Stimulated activated CD8-positive, alpha-beta memory T cell treated with anti-CD3 and anti-CD28 coated beads, Interleukin-15, amount 100 ng/mL, for 1 hour (primary cell): ENCODE data around the gene PSMD8.
"Not testable (repeated sequence)": the region's sequence is repeated elsewhere in the genome, so short reads cannot be mapped to it uniquely, and the experiment has no call there.

Source experiments
- DNase-seq: peaks from one replicate; pipeline ENCODE4 v3.0.0-alpha.2; 2020; ENCODE audit warnings: low read depth

PSMD8 gene

GRCh38 chr19:38374332-38375097 lies at the start of gene PSMD8:
PSMD8 (plus strand) TSS chr19:38374571; CDS start chr19:38374602, 31 bp downstream.
- peak; percentile 94 for DNase-seq

GRCh38 chr19:38326591-38326990 lies 47.8 kb upstream of the PSMD8 start:
- no peak for DNase-seq

GRCh38 chr19:38329651-38330050 lies 44.7 kb upstream of the PSMD8 start:
- no peak for DNase-seq

- DNase-seq = no peak
Measured at GRCh38 chr19:38331728-38332127, 42.6 kb upstream of the PSMD8 start.

GRCh38 chr19:38333245-38333644 lies 41.1 kb upstream of the PSMD8 start:
- DNase-seq = no peak

- DNase-seq = peak; percentile 93
Measured at GRCh38 chr19:38335949-38336637, 38.3 kb upstream of the PSMD8 start.

GRCh38 chr19:38336638-38337359 lies 37.6 kb upstream of the PSMD8 start:
- peak; percentile 94 for DNase-seq

- no peak for DNase-seq
Measured at GRCh38 chr19:38337360-38337653, 37.1 kb upstream of the PSMD8 start.

GRCh38 chr19:38339011-38339410 lies 35.4 kb upstream of the PSMD8 start:
- DNase-seq = not testable (repeated sequence)

GRCh38 chr19:38340927-38341326 lies 33.4 kb upstream of the PSMD8 start:
- no peak for DNase-seq

GRCh38 chr19:38346837-38347236 lies 27.5 kb upstream of the PSMD8 start:
- DNase-seq = no peak

GRCh38 chr19:38350883-38351282 lies 23.5 kb upstream of the PSMD8 start:
- DNase-seq = no peak

- no peak for DNase-seq
Measured at GRCh38 chr19:38351865-38352395, 22.4 kb upstream of the PSMD8 start.

GRCh38 chr19:38352611-38353010 lies 21.8 kb upstream of the PSMD8 start:
- no peak for DNase-seq

GRCh38 chr19:38355728-38356725 lies 18.3 kb upstream of the PSMD8 start:
- no peak for DNase-seq

GRCh38 chr19:38358071-38358470 lies 16.3 kb upstream of the PSMD8 start:
- DNase-seq = no peak

- no peak for DNase-seq
Measured at GRCh38 chr19:38359242-38360021, 14.9 kb upstream of the PSMD8 start.

GRCh38 chr19:38360351-38360750 lies 14.0 kb upstream of the PSMD8 start:
- no peak for DNase-seq

- DNase-seq = no peak
Measured at GRCh38 chr19:38360839-38361631, 13.3 kb upstream of the PSMD8 start.

GRCh38 chr19:38361633-38362075 lies 12.7 kb upstream of the PSMD8 start:
- peak; percentile 24 for DNase-seq
